WTC11 (cell line): ENCODE data around the gene N4BP2L2. TPM values are rescaled to one million over a fixed set of nuclear protein-coding genes. Genes with fewer than 3 reads are reported as not detected.

Experiments used
- ATAC-seq: fragments of 200-7000 bp; cut with Tn5 transposase; 2 replicates; pipeline ENCODE4 v1.10.0; 2021; ENCODE audit warnings: mild to moderate bottlenecking, moderate library complexity
- CTCF ChIA-PET: fragments of 300-600 bp; sonication (Branson Sonifier 250); formaldehyde crosslinking; loops from one replicate; lab custom pipeline; 2021; ENCODE audit warnings: antibody characterized with exemption; lab: Charles Lee
- POLR2A ChIA-PET: fragments of 350-600 bp; sonication (Branson Sonifier 250); formaldehyde crosslinking; loops from one replicate; lab custom pipeline; 2021; ENCODE audit warnings: antibody characterized with exemption; lab: Charles Lee
- DNase-seq: peaks from one replicate; pipeline ENCODE4 v3.0.0; 2021; ENCODE audit warnings: low spot score
- H3K27ac Mint-ChIP-seq: 2 replicates; pipeline ENCODE4 v1.8.0; 2021; ENCODE audit warnings: mixed read lengths
- H3K27me3 Mint-ChIP-seq: 2 replicates; pipeline ENCODE4 v1.8.0; 2021; ENCODE audit warnings: low read depth, mild to moderate bottlenecking, moderate library complexity, mixed read lengths
- H3K36me3 Mint-ChIP-seq: 2 replicates; pipeline ENCODE4 v1.8.0; 2021; ENCODE audit warnings: mixed read lengths
- H3K4me1 Mint-ChIP-seq: 2 replicates; pipeline ENCODE4 v1.8.0; 2022; ENCODE audit warnings: mixed read lengths
- H3K4me3 Mint-ChIP-seq: 2 replicates; pipeline ENCODE4 v1.8.0; 2021; ENCODE audit warnings: mild to moderate bottlenecking, moderate library complexity, mixed read lengths
- H3K9me3 Mint-ChIP-seq: 2 replicates; pipeline ENCODE4 v1.8.0; 2021; ENCODE audit warnings: mixed read lengths
- AFF4 ChIP-seq: sonication (generic); formaldehyde crosslinking; IDR thresholded peaks from 2 replicates; pipeline ENCODE4 v1.8.1; 2023; ENCODE audit warnings: mild to moderate bottlenecking, missing genetic modification reagents, borderline replicate concordance
- CBFB ChIP-seq: sonication (generic); formaldehyde crosslinking; IDR thresholded peaks from 2 replicates; pipeline ENCODE4 v1.8.1; 2022; ENCODE audit warnings: mild to moderate bottlenecking, low read depth, missing genetic modification reagents
- CREB1 ChIP-seq: sonication (generic); formaldehyde crosslinking; IDR thresholded peaks from 2 replicates; pipeline ENCODE4 v1.8.0; 2023; ENCODE audit warnings: mild to moderate bottlenecking, missing genetic modification reagents
- JUN ChIP-seq: sonication (generic); formaldehyde crosslinking; IDR thresholded peaks from 2 replicates; pipeline ENCODE4 v1.8.0; 2023; ENCODE audit warnings: mild to moderate bottlenecking, missing genetic modification reagents
- MAX ChIP-seq: sonication (generic); formaldehyde crosslinking; IDR thresholded peaks from 2 replicates; pipeline ENCODE4 v1.8.0; 2022; ENCODE audit warnings: mild to moderate bottlenecking, missing genetic modification reagents
- NFATC4 ChIP-seq: fragments of 250-450 bp; sonication (Bioruptor Pico); IDR thresholded peaks from 2 replicates; pipeline ENCODE4 v1.9.0; 2021; ENCODE audit warnings: mild to moderate bottlenecking
- RORB ChIP-seq: fragments of 250-450 bp; sonication (Bioruptor Pico); IDR thresholded peaks from 2 replicates; pipeline ENCODE4 v1.9.0; 2021; ENCODE audit warnings: mild to moderate bottlenecking
- SOX15 ChIP-seq: fragments of 250-450 bp; sonication (Bioruptor Pico); IDR thresholded peaks from 2 replicates; pipeline ENCODE4 v1.9.0; 2021; ENCODE audit warnings: mild to moderate bottlenecking
- SP1 ChIP-seq: sonication (generic); formaldehyde crosslinking; conservative IDR thresholded peaks from 2 replicates; pipeline ENCODE4 v1.8.1; 2022; ENCODE audit warnings: missing genetic modification reagents
- TP53 ChIP-seq: sonication (generic); formaldehyde crosslinking; IDR thresholded peaks from 2 replicates; pipeline ENCODE4 v1.8.1; 2023; ENCODE audit warnings: mild to moderate bottlenecking, missing genetic modification reagents
- ZBTB21 ChIP-seq: sonication (generic); formaldehyde crosslinking; IDR thresholded peaks from 2 replicates; pipeline ENCODE4 v1.8.1; 2023; ENCODE audit warnings: mild to moderate bottlenecking, missing genetic modification reagents, borderline replicate concordance
- ZNF263 ChIP-seq: sonication (generic); formaldehyde crosslinking; IDR thresholded peaks from 2 replicates; pipeline ENCODE4 v1.8.1; 2022; ENCODE audit warnings: low read depth, mild to moderate bottlenecking, moderate library complexity, missing genetic modification reagents
- ZNF396 ChIP-seq: fragments of 250-450 bp; sonication (Bioruptor Pico); IDR thresholded peaks from 2 replicates; pipeline ENCODE4 v1.8.0; 2021; ENCODE audit warnings: mild to moderate bottlenecking, moderate library complexity, borderline replicate concordance
- total RNA-seq: library from RNA; stranded (reverse); gene quantifications from 3 replicates; pipeline ENCODE4 v1.2.3, GENCODE V29; 2021
- TF ChIP-seq, protein P1 (sequence below): fragments of 250-450 bp; sonication (Bioruptor Pico); IDR thresholded peaks from 2 replicates; pipeline ENCODE4 v2.1.2; 2022; ENCODE audit warnings: mild to moderate bottlenecking, moderate library complexity
- TF ChIP-seq, protein P2 (sequence below): sonication (generic); formaldehyde crosslinking; IDR thresholded peaks from 2 replicates; pipeline ENCODE4 v1.8.1; 2022; ENCODE audit warnings: mild to moderate bottlenecking, moderate library complexity, missing genetic modification reagents
- TF ChIP-seq, protein P3 (sequence below): sonication (generic); formaldehyde crosslinking; IDR thresholded peaks from 2 replicates; pipeline ENCODE4 v1.8.1; 2023; ENCODE audit warnings: mild to moderate bottlenecking, moderate library complexity, missing genetic modification reagents
- TF ChIP-seq, protein P4 (sequence below): sonication (generic); formaldehyde crosslinking; IDR thresholded peaks from 2 replicates; pipeline ENCODE4 v1.8.0; 2023; ENCODE audit warnings: mild to moderate bottlenecking, missing genetic modification reagents
- TF ChIP-seq, protein P5 (sequence below): sonication (generic); formaldehyde crosslinking; IDR thresholded peaks from 2 replicates; pipeline ENCODE4 v1.8.0; 2022; ENCODE audit warnings: mild to moderate bottlenecking, missing genetic modification reagents

The N4BP2L2 gene
- total RNA-seq, 1 experiment from 2014 or later, result 68.9 TPM

DNA sequence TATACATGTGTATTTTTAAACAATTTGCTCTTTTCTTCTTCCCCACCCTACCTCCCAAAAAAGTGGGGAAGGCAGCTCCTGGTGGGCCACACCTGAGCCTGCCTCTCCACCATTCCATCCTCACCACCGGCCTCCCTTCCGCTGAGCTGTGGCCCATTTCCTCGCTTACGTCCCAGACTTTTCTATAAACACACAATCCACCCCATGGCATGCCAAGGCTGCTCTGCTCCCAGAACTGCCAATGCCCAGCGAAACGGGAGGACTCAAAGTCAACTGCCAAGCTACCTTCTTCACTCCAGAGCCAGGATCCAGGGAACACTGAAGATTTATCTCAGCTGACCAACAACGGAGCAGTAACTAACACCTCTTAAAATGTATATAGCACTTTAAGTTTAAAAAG, 113.4 kb downstream of the N4BP2L2 start:
- TF ChIP-seq NFATC4 (CRISPR knock-in tag), result no peak
- TF ChIP-seq ZNF263 (CRISPR knock-in tag), result no peak
- no peak for TF ChIP-seq ZNF396
- no peak for TF ChIP-seq SP1
- TF ChIP-seq ZBTB21 (CRISPR knock-in tag), result no peak
- TF ChIP-seq CREB1 (CRISPR knock-in tag), result no peak
- TF ChIP-seq MAX (CRISPR knock-in tag), result no peak
- TF ChIP-seq, protein P1, sequence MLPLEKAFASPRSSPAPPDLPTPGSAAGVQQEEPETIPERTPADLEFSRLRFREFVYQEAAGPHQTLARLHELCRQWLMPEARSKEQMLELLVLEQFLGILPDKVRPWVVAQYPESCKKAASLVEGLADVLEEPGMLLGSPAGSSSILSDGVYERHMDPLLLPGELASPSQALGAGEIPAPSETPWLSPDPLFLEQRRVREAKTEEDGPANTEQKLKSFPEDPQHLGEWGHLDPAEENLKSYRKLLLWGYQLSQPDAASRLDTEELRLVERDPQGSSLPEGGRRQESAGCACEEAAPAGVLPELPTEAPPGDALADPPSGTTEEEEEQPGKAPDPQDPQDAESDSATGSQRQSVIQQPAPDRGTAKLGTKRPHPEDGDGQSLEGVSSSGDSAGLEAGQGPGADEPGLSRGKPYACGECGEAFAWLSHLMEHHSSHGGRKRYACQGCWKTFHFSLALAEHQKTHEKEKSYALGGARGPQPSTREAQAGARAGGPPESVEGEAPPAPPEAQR (CRISPR knock-in tag), result no peak
- TF ChIP-seq JUN, result no peak
- TF ChIP-seq SOX15 (CRISPR knock-in tag), result no peak
- TF ChIP-seq RORB (CRISPR knock-in tag), result no peak
- TF ChIP-seq, protein P2, sequence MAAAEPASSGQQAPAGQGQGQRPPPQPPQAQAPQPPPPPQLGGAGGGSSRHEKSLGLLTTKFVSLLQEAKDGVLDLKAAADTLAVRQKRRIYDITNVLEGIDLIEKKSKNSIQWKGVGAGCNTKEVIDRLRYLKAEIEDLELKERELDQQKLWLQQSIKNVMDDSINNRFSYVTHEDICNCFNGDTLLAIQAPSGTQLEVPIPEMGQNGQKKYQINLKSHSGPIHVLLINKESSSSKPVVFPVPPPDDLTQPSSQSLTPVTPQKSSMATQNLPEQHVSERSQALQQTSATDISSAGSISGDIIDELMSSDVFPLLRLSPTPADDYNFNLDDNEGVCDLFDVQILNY (CRISPR knock-in tag), result no peak
- TF ChIP-seq AFF4, result no peak
- TF ChIP-seq, protein P3, sequence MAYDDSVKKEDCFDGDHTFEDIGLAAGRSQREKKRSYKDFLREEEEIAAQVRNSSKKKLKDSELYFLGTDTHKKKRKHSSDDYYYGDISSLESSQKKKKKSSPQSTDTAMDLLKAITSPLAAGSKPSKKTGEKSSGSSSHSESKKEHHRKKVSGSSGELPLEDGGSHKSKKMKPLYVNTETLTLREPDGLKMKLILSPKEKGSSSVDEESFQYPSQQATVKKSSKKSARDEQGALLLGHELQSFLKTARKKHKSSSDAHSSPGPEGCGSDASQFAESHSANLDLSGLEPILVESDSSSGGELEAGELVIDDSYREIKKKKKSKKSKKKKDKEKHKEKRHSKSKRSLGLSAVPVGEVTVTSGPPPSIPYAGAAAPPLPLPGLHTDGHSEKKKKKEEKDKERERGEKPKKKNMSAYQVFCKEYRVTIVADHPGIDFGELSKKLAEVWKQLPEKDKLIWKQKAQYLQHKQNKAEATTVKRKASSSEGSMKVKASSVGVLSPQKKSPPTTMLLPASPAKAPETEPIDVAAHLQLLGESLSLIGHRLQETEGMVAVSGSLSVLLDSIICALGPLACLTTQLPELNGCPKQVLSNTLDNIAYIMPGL (CRISPR knock-in tag), result no peak
- no peak for TF ChIP-seq CBFB (CRISPR knock-in tag)
- TF ChIP-seq, protein P4, sequence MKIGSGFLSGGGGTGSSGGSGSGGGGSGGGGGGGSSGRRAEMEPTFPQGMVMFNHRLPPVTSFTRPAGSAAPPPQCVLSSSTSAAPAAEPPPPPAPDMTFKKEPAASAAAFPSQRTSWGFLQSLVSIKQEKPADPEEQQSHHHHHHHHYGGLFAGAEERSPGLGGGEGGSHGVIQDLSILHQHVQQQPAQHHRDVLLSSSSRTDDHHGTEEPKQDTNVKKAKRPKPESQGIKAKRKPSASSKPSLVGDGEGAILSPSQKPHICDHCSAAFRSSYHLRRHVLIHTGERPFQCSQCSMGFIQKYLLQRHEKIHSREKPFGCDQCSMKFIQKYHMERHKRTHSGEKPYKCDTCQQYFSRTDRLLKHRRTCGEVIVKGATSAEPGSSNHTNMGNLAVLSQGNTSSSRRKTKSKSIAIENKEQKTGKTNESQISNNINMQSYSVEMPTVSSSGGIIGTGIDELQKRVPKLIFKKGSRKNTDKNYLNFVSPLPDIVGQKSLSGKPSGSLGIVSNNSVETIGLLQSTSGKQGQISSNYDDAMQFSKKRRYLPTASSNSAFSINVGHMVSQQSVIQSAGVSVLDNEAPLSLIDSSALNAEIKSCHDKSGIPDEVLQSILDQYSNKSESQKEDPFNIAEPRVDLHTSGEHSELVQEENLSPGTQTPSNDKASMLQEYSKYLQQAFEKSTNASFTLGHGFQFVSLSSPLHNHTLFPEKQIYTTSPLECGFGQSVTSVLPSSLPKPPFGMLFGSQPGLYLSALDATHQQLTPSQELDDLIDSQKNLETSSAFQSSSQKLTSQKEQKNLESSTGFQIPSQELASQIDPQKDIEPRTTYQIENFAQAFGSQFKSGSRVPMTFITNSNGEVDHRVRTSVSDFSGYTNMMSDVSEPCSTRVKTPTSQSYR, result no peak
- TF ChIP-seq, protein P5, sequence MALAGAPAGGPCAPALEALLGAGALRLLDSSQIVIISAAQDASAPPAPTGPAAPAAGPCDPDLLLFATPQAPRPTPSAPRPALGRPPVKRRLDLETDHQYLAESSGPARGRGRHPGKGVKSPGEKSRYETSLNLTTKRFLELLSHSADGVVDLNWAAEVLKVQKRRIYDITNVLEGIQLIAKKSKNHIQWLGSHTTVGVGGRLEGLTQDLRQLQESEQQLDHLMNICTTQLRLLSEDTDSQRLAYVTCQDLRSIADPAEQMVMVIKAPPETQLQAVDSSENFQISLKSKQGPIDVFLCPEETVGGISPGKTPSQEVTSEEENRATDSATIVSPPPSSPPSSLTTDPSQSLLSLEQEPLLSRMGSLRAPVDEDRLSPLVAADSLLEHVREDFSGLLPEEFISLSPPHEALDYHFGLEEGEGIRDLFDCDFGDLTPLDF, result no peak
- TF ChIP-seq TP53, result no peak
- Mint-ChIP-seq H3K4me1 (peaks cover 29% of the 10 kb centered on the region), H3K9me3 (peaks cover 1% of the 10 kb centered on the region), H3K36me3 (peaks cover 2% of the 10 kb centered on the region), H3K27ac (no peak overlapping the region), H3K27me3 (peaks cover 12% of the 10 kb centered on the region), H3K4me3 (no peak overlapping the region)
- ChIA-PET CTCF (no interaction called here), POLR2A (no interaction called here)
- DNase-seq (no peak), ATAC-seq (no peak)
